Middle frontal gyrus (tissue), 1 donor: ENCODE measurements around the gene ROBO2.

ENCODE experiments used
- DNase-seq: peaks from one replicate; pipeline ENCODE4 v3.0.0-alpha.2; 2015; ENCODE audit warnings: low spot score; ENCODE audit errors: extremely low spot score

The ROBO2 gene

GRCh38 chr3:77254967-77255831 lies 215.3 kb downstream of the ROBO2 start:
- no peak for DNase-seq

DNA sequence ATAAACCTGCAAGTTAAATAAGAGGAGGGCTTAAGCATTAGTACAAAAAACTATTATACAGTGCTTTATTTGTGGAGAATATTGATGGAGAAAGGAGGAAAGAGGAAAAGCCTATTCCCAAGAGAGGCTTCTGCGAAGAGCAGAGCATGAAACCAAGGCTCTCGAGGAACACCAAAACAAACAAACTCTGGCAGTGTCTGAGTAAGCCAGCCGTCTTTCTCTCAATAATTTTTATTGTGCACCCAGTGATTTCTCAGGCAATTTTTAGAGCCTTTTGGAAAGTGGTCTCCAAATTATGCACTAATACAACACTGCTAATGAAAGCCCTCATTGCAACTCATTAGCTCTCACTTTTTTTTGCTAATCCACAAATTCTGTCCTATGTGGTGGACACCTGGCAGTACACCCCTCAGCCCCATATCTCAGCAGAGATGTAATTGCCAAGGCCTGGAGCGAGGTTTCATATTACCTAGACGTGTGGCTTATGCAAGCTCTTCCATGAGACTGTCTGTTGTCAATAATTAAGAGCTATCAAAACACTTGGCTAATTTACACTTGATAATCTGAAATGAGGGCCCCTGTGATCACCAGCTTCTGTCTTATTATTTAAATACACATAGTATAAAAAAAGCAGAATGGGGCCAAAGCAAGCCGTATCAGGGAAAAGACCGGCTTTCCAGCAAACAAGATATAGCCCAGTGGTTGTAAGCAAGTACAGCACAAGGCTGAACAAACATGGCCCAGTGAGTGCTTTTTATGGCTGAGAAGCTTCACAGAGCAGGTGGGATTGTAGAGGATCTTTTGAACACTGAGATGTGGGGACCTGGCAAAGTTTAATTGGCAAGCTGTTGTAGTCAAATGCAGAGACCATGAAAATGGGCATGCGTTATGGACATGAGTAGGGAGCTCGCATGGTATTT lies 216.9 kb downstream of the ROBO2 start:
- DNase-seq, result no peak

GRCh38 chr3:77259694-77260093 lies 219.8 kb downstream of the ROBO2 start:
- no peak for DNase-seq

DNA sequence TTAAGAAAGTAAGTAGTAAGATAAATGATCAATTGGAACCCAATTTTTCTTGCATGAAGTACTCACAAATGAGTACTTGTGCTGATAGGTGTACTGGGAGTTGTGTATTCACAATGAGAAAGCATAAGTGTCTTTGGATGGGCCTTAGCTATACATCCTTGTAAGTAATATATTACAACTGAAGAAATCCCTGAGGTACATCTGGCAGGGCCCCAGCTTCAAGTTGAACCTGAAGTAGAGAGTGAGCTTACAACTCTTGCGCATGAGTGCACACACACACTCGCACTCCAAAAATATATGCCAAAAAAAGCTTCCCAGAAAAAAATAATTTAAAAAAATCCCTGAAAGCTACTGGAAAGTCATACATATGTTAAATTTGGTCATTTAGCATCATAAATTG lies 222.5 kb downstream of the ROBO2 start:
- no peak for DNase-seq

GRCh38 chr3:77267589-77267988 lies 227.7 kb downstream of the ROBO2 start:
- DNase-seq, result no peak

DNA sequence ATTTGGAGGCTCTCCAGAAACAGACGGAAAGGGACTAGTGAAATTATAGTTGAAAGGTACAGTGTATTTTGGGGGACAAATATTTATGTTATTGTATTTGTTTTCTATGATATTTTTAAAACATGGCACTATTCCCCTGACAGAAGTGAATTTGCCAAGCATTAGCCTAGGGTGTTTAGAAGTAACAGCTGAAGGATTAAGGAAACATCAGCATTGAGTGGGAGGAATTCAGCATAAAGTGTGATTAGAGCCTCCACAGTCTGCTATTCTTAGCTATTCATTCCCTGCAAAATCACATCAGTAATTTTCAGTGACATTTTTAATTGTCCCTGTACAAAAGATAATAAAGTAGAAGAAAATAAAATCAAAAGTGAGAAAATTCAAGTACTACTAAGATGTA lies 231.4 kb downstream of the ROBO2 start:
- DNase-seq, result no peak

- no peak for DNase-seq
These were observed 231.8 kb downstream of the ROBO2 start for GRCh38 chr3:77271711-77272110.

GRCh38 chr3:77279276-77279675 lies 239.4 kb downstream of the ROBO2 start:
- DNase-seq, result no peak

- no peak for DNase-seq
These were observed 241.8 kb downstream of the ROBO2 start for GRCh38 chr3:77281721-77282120.

DNA sequence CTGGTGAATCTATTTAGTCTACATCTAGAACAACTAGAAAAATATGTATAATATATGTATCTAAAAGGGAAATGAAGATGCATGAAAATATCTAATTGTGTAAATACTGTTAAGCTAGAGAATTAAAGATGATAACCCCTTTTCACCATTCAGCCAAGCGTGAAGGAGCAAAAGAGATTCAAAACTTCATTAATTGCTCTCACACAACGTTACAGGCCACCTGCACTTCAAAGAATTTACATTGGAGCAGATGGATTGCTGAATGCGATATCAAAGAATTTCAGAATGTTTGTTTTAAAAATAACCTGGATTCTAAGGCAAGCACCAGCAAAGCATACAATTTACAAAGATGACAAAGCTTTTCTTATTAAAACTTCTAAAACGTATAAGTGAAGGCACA lies 243.2 kb downstream of the ROBO2 start:
- DNase-seq, result no peak

GRCh38 chr3:77288348-77288747 lies 248.4 kb downstream of the ROBO2 start:
- no peak for DNase-seq

DNA sequence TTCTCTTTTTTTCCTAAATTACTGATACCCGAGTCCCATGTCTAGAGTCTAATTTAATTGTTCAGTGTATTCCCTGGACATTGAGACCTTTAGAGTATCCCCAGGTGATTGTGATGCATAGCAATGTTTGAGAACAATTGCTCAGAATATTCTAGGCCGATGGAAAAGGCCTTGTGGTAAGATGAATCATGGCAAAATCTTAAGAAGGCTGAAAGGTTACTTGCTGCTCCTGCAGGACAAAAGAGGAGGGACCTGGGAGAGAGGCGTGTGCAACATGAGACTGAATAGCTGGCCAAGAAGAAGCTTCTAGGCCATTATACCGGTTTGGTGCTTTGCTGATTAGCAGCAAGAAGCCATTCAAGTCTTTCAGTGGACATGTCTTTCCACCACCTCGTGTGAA lies 256.6 kb downstream of the ROBO2 start:
- DNase-seq, result no peak

- DNase-seq, result no peak
These were observed 258.5 kb downstream of the ROBO2 start for GRCh38 chr3:77298417-77298816.

GRCh38 chr3:77303955-77304699 lies 264.2 kb downstream of the ROBO2 start:
- no peak for DNase-seq

GRCh38 chr3:77304700-77305021 lies 264.8 kb downstream of the ROBO2 start:
- DNase-seq, result no peak

DNA sequence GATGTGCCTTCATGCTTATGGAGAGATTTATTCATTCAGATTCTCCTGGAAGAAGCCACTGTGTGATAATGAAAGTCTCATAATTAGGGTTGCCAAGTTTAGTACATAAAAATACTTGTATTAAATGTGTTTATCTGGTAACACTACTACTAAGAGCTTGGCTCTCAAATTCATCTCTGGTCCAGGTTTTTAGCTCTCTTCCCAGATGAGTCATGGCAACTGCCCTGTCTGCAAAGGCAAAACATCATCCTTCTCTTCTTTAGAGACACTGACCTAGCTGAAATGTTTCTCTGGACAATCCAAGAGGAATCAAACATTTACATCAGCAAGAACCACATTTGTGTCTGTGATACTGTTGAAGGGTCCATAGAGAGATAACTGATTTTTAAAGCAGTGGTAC lies 269.6 kb downstream of the ROBO2 start:
- DNase-seq, result no peak

DNA sequence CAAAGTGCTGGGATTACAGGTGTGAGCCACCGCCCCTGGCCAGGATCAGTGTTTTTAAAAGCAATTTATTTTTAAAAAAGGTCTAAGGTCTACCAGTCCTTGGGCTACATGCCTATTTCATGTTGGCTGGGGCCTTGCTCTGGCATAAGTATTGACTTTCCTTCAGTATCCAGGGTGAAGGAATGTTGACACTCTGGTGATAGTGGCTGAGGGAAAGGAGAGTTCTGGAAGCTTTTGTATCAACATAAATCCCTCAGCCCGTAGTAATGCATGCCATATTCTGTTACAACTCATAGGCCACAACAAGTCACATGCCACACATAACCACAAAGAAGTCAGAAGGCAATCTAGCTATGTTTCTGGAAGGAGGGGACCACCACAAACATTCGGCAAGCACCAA lies 273.9 kb downstream of the ROBO2 start:
- no peak for DNase-seq

- no peak for DNase-seq
These were observed 279.8 kb downstream of the ROBO2 start for GRCh38 chr3:77319711-77320110.

DNA sequence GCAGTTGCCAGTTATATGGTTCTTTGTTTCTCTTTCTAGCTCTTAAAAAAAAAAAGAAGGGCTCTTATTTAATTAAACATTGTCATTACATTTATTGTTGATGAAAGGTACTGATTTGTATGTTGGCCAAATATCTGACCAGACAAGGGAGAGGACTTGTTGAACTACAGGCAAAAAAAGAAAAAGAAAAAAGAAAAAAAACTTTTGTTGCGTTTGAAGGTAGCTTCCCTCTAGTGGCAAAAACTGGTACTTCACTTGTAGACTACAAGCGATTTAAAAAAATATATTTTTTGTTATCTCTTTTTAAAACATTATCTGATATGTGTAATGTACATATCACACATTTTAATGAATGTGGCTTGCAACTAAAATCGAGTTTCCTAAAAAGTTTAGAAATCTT lies 280.6 kb downstream of the ROBO2 start:
- no peak for DNase-seq

GRCh38 chr3:77321646-77322045 lies 281.7 kb downstream of the ROBO2 start:
- DNase-seq, result no peak

DNA sequence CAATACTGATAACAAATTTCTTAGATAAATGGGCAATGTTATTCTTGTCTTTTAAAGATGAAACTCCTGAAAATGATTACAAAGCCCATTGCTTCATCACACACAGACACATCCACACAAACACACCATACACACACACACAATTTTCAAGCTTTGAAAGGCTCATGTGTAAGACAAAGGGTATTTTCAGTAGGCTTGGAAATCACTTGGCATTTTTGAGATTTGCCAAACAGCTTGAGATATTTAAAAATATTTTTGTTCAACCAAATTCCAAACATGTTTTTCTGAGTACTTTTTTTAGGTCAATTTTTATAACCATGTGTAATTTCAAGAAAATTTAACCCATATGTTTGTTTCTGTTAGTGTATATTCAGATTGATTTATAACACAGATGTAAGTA lies 283.7 kb downstream of the ROBO2 start:
- no peak for DNase-seq

- DNase-seq, result no peak
These were observed 284.2 kb downstream of the ROBO2 start for GRCh38 chr3:77324105-77324504.
